Endothelial cell of umbilical vein (primary cell): ENCODE measurements around the gene PBLD. TPM values are rescaled to one million over a fixed set of nuclear protein-coding genes. Genes with fewer than 3 reads are reported as not detected.

Experiments used
- BruUV-seq: library from RNA; stranded (reverse); fragments of 400-500 nt; replicated peaks from 2 replicates; lab custom pipeline; 2021; lab: Mats Ljungman, UMichigan
- CTCF ChIA-PET: fragments of 300-600, 350-600 bp; sonication (Branson Sonifier 250); formaldehyde crosslinking; loops from one replicate; lab custom pipeline; 2021; ENCODE audit warnings: antibody characterized with exemption, inconsistent platforms; lab: Charles Lee
- POLR2A ChIA-PET: fragments of 300-600, 350-600 bp; sonication (Branson Sonifier 250); formaldehyde crosslinking; loops from one replicate; lab custom pipeline; 2021; ENCODE audit warnings: antibody characterized with exemption, inconsistent platforms; lab: Charles Lee
- DNase-seq: peaks from one replicate; pipeline ENCODE4 v3.0.0-alpha.2; 2011; ENCODE audit warnings: low read depth, low spot score
- FAIRE-seq: peaks from 2 replicates; lab custom pipeline; 2011; peaks lifted over from hg19 to GRCh38; lab: Jason Lieb, UNC
- H2AFZ ChIP-seq: 2 replicates; pipeline ENCODE4 v1.6.0; 2012; ENCODE audit warnings: low read depth, low read length, control low read depth, inconsistent platforms
- H3K27ac ChIP-seq: 2 replicates; pipeline ENCODE4 v1.5.1; 2011; ENCODE audit warnings: low read depth, mild to moderate bottlenecking, control low read depth, low read length, moderate library complexity; ENCODE audit not compliant: insufficient read depth
- H3K27me3 ChIP-seq, 2 experiments: 2 replicates each; pipeline versions ENCODE4 v1.6.0 to v1.6.1; 2011; ENCODE audit warnings: low read length in 2 of 2, mixed read lengths in 1 of 2; ENCODE audit not compliant: control insufficient read depth in 2 of 2, insufficient read depth in 2 of 2
- H3K36me3 ChIP-seq, 2 experiments: 2 replicates in 1 of 2; 3 replicates in 1 of 2; pipeline ENCODE4 v1.5.1; 2011; ENCODE audit warnings: low read length in 2 of 2, mild to moderate bottlenecking in 1 of 2, moderate library complexity in 1 of 2; ENCODE audit not compliant: control insufficient read depth in 2 of 2, insufficient read depth in 2 of 2; ENCODE audit errors: extremely low read depth in 1 of 2
- H3K4me1 ChIP-seq: 3 replicates; pipeline ENCODE4 v1.5.1; 2011; ENCODE audit warnings: mild to moderate bottlenecking, low read length; ENCODE audit not compliant: control insufficient read depth, insufficient read depth; ENCODE audit errors: extremely low read depth
- H3K4me2 ChIP-seq: 2 replicates; pipeline ENCODE4 v1.6.1; 2011; ENCODE audit warnings: low read length, control low read depth, mixed read lengths; ENCODE audit not compliant: insufficient read depth
- H3K4me3 ChIP-seq, 3 experiments: fragments of 200-600 bp in 1 of 3; sonication (generic), shearing (Covaris generic) in 1 of 3; replicated peaks in 1 of 3; 2 replicates each; pipeline ENCODE4 v1.5.1; 2011 to 2016; ENCODE audit warnings: control low read depth in 3 of 3, low read length in 3 of 3, mild to moderate bottlenecking in 2 of 3, inconsistent platforms in 1 of 3, low read depth in 1 of 3, moderate library complexity in 1 of 3; ENCODE audit not compliant: insufficient read depth in 1 of 3
- H3K79me2 ChIP-seq: 2 replicates; pipeline ENCODE4 v1.6.0; 2012; ENCODE audit warnings: low read length, inconsistent platforms; ENCODE audit not compliant: control insufficient read depth, insufficient read depth
- H3K9ac ChIP-seq: replicated peaks from 2 replicates; pipeline ENCODE3; 2011; ENCODE audit warnings: low read length, control low read depth; ENCODE audit not compliant: insufficient read depth; ENCODE audit errors: extremely low read depth
- H3K9me1 ChIP-seq: replicated peaks from 3 replicates; pipeline ENCODE4 v1.6.0; 2011; ENCODE audit warnings: mild to moderate bottlenecking, low read length; ENCODE audit not compliant: control insufficient read depth, insufficient read depth; ENCODE audit errors: extremely low read depth
- H3K9me3 ChIP-seq: replicated peaks from 2 replicates; pipeline ENCODE4 v1.5.1; 2012; ENCODE audit warnings: low read length, inconsistent platforms; ENCODE audit not compliant: control insufficient read depth, insufficient read depth
- H4K20me1 ChIP-seq: replicated peaks from 2 replicates; pipeline ENCODE3; 2011; ENCODE audit warnings: mild to moderate bottlenecking, low read length; ENCODE audit not compliant: control insufficient read depth, insufficient read depth; ENCODE audit errors: extremely low read depth
- EZH2 ChIP-seq: IDR thresholded peaks from 2 replicates; pipeline ENCODE4 v1.6.1; 2012; ENCODE audit warnings: borderline replicate concordance, low read depth, mild to moderate bottlenecking, moderate library complexity, low read length, inconsistent platforms; ENCODE audit not compliant: severe bottlenecking
- FOS ChIP-seq: IDR thresholded peaks from 2 replicates; pipeline ENCODE4 v1.6.1; 2011; ENCODE audit warnings: mild to moderate bottlenecking, low read length, moderate library complexity, borderline replicate concordance; ENCODE audit not compliant: insufficient read depth
- GATA2 ChIP-seq: IDR thresholded peaks from 2 replicates; pipeline ENCODE4 v1.7.0; 2011; ENCODE audit warnings: low read depth, mild to moderate bottlenecking, moderate library complexity, mixed read lengths, low read length; ENCODE audit not compliant: insufficient read length, insufficient read depth
- JUN ChIP-seq: IDR thresholded peaks from 2 replicates; pipeline ENCODE4 v1.6.1; 2011; ENCODE audit warnings: borderline replicate concordance, low read depth; ENCODE audit not compliant: insufficient read length, insufficient read depth
- MYC ChIP-seq: IDR thresholded peaks from one replicate; pipeline ENCODE4 v1.6.1; 2011; ENCODE audit warnings: mild to moderate bottlenecking, low read depth, low read length
- POLR2A ChIP-seq: IDR thresholded peaks from 2 replicates; pipeline ENCODE4 v1.6.1; 2012; ENCODE audit warnings: low read depth, mild to moderate bottlenecking, control low read depth, low read length
- POLR2AphosphoS5 ChIP-seq: IDR thresholded peaks from 2 replicates; pipeline ENCODE4 v1.6.1; 2012; ENCODE audit warnings: low read depth, mild to moderate bottlenecking, control low read depth, low read length, moderate library complexity; ENCODE audit not compliant: insufficient read depth
- dilution Hi-C: fragments of 300-500 bp; cut with MboI; formaldehyde crosslinking; loops from one replicate; pipeline ENCODE4 v1.15.0; 2019; ENCODE audit warnings: low sequenced_read_pairs; ENCODE audit not compliant: extremely low pct_ligation_motif_present
- intact Hi-C: fragments of 100-400 bp; cut with micrococcal nuclease; formaldehyde crosslinking; loops from one replicate; pipeline ENCODE4 v1.10.0; 2022
- polyA plus RNA-seq, 4 experiments: library from polyadenylated mRNA; depleted of rRNA in 3 of 4; stranded (reverse) in 3 of 4; unstranded in 1 of 4; fragments of >200 nt; gene quantifications; 2 replicates each; pipeline versions ENCODE4 v1.2.1 to v1.2.3, GENCODE V29; 2011 to 2012; ENCODE audit warnings: missing spikeins in 1 of 4
- total RNA-seq: library from RNA; stranded (reverse); gene quantifications from 2 replicates; pipeline ENCODE4 v1.2.3, GENCODE V29; 2021
- TF ChIP-seq, protein P1 (sequence below): IDR thresholded peaks from 2 replicates; pipeline ENCODE4 v1.6.1; 2011; ENCODE audit not compliant: insufficient read depth, insufficient read length
- TF ChIP-seq, protein P2 (sequence below), 2 donors: IDR thresholded peaks; 1 replicate in 1 of 2; 2 replicates in 1 of 2; pipeline ENCODE4 v1.5.1; 2011; ENCODE audit warnings: low read length in 2 of 2, mild to moderate bottlenecking in 2 of 2, moderate library complexity in 2 of 2, control low read depth in 1 of 2, inconsistent platforms in 1 of 2, low read depth in 1 of 2; ENCODE audit not compliant: insufficient read depth in 1 of 2; ENCODE audit errors: extremely low read depth in 1 of 2

Gene PBLD
- total and polyA plus RNA-seq, 2 donors (not counting 3 experiments of a cell fraction or from before 2014, with no cell fraction given), result 1.5 to 5.1 TPM

DNA sequence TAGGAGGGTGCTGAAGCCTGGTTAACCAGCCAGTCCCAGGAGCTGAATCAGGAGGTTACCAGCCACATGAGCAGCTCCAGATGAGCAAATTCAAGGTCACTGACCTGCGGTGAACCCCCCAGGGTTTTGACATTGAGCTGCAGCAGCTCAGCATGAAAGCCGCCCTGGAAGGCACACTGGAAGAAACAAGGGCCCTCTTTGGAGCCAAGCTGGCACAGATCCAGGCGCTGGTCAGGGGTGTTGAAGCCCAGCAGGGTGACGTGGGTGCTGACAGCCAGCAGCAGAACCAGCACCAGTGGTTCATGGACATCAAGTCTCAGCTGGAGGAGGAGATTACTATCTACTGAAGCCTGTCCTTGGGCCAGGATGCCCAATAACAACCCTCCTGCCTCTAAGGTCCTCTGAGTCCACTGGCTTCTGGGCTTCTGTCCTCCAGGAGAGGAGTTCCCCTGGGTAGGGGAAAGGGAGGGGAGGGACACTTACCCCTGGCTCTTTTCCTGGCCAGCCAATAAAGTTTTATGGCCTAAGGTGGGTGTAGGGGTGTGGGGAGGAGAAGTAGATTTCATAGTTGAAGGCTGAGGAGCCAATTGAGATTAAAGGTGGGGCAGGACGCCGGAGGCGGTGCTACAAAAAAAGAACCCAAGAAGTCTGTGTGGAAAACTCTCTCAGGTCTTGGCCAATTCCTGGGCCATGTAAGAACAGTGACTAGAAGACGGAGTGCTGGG lies 71.4 kb downstream of the PBLD start:
- dilution Hi-C loops (no loop called here), intact Hi-C loops (no loop called here)
- Histone ChIP-seq H3K9ac (no peak overlapping the region), H2AFZ (no peak overlapping the region), H3K9me1 (no peaks in the 10 kb centered on the region), H3K27ac (no peak overlapping the region), H3K9me3 (no peaks in the 10 kb centered on the region), H3K36me3 (no peaks in the 10 kb centered on the region), H3K79me2 (no peaks in the 10 kb centered on the region), H3K4me2 (no peak overlapping the region), H3K27me3 (peaks cover 2 to 5% of the 10 kb centered on the region in 2 experiments), H4K20me1 (no peaks in the 10 kb centered on the region), H3K4me3 (no peak overlapping the region), H3K4me1 (no peaks in the 10 kb centered on the region)
- FAIRE-seq, result no peak
- no TSS peak for BruUV-seq
- TF ChIP-seq, protein P1, sequence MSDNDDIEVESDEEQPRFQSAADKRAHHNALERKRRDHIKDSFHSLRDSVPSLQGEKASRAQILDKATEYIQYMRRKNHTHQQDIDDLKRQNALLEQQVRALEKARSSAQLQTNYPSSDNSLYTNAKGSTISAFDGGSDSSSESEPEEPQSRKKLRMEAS, result no peak
- TF ChIP-seq GATA2, result no peak
- TF ChIP-seq, protein P2, sequence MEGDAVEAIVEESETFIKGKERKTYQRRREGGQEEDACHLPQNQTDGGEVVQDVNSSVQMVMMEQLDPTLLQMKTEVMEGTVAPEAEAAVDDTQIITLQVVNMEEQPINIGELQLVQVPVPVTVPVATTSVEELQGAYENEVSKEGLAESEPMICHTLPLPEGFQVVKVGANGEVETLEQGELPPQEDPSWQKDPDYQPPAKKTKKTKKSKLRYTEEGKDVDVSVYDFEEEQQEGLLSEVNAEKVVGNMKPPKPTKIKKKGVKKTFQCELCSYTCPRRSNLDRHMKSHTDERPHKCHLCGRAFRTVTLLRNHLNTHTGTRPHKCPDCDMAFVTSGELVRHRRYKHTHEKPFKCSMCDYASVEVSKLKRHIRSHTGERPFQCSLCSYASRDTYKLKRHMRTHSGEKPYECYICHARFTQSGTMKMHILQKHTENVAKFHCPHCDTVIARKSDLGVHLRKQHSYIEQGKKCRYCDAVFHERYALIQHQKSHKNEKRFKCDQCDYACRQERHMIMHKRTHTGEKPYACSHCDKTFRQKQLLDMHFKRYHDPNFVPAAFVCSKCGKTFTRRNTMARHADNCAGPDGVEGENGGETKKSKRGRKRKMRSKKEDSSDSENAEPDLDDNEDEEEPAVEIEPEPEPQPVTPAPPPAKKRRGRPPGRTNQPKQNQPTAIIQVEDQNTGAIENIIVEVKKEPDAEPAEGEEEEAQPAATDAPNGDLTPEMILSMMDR (IDR thresholded peaks at IDR 0.05; ENCODE audit: extremely low read depth in 1 of 2, insufficient read depth in 1 of 2, low read depth in 1 of 2, low read length in 2 of 2), result no peak
- no peak for TF ChIP-seq FOS
- TF ChIP-seq JUN, result no peak
- TF ChIP-seq EZH2, result no peak
- no peak for TF ChIP-seq POLR2AphosphoS5
- no peak for TF ChIP-seq POLR2A
- TF ChIP-seq MYC, result no peak
- POLR2A ChIA-PET, result no interaction called here
- DNase-seq, result no peak
- CTCF ChIA-PET, result interaction anchor here (1.3 kb wide), 1 partner anchor 49 kb away, joined by 5 read pairs; no protein-coding TSS in a partner anchor
